T-cell (primary cell): ENCODE results near the gene IL34. TPM values are rescaled to one million over a fixed set of nuclear protein-coding genes. Genes with fewer than 3 reads are reported as not detected.

Experiments used
- ATAC-seq, 4 experiments: fragments of 200-7000 bp in 3 of 4; fragments of 150-1000 bp in 1 of 4; cut with Tn5 transposase; replicated peaks in 1 of 4; 1 replicate in 3 of 4; 2 replicates in 1 of 4; pipeline ENCODE4 v1.10.0; 2021; ENCODE audit warnings: moderate library complexity in 3 of 4, mild to moderate bottlenecking in 2 of 4, moderate number of reproducible peaks in 1 of 4
- CTCF ChIA-PET, 2 donors: fragments of 300-600 bp; sonication (Branson Sonifier 250); formaldehyde crosslinking; loops; one replicate each; lab custom pipeline; 2022; ENCODE audit warnings: antibody characterized with exemption in 2 of 2; lab: Charles Lee
- POLR2A ChIA-PET, 2 donors: fragments of 300-600 bp; sonication (Branson Sonifier 250); formaldehyde crosslinking; loops; one replicate each; lab custom pipeline; 2022; ENCODE audit warnings: antibody characterized with exemption in 2 of 2; lab: Charles Lee
- DNase-seq, 35 experiments: peaks; one replicate each; pipeline versions ENCODE4 v3.0.0 to v3.0.0-alpha.2; 2013 to 2023
- H3K27ac ChIP-seq: one replicate; pipeline ENCODE4 v1.5.1; 2013; ENCODE audit warnings: low read length
- H3K27me3 ChIP-seq, 2 experiments: replicated peaks in 1 of 2; 1 replicate in 1 of 2; 2 replicates in 1 of 2; pipeline versions ENCODE4 v1.6.1 to v1.7.0; 2013; ENCODE audit warnings: low read length in 1 of 2, mixed read lengths in 1 of 2; ENCODE audit not compliant: control insufficient read depth in 2 of 2, insufficient read depth in 2 of 2; ENCODE audit errors: extremely low read depth in 1 of 2
- H3K36me3 ChIP-seq, 2 donors: 1 replicate in 1 of 2; 2 replicates in 1 of 2; pipeline versions ENCODE4 v1.6.1 to v1.7.0; 2013; ENCODE audit warnings: low read length in 1 of 2; ENCODE audit not compliant: control insufficient read depth in 2 of 2, insufficient read depth in 1 of 2; ENCODE audit errors: extremely low read depth in 1 of 2
- H3K4me1 ChIP-seq, 2 experiments: 1 replicate in 1 of 2; 2 replicates in 1 of 2; pipeline versions ENCODE4 v1.6.1 to v1.7.0; 2013; ENCODE audit warnings: low read length in 2 of 2, mixed read lengths in 1 of 2; ENCODE audit not compliant: insufficient read depth in 2 of 2, control insufficient read depth in 1 of 2; ENCODE audit errors: extremely low read depth in 1 of 2
- H3K4me3 ChIP-seq, 2 donors: 1 replicate in 1 of 2; 2 replicates in 1 of 2; pipeline versions ENCODE4 v1.5.1 to v1.7.0; 2013; ENCODE audit warnings: mild to moderate bottlenecking in 2 of 2, low read length in 1 of 2, moderate library complexity in 1 of 2; ENCODE audit not compliant: control insufficient read depth in 1 of 2; ENCODE audit errors: extremely low read depth in 1 of 2
- H3K9me3 ChIP-seq: 2 replicates; pipeline ENCODE4 v1.7.0; 2013
- H3K27ac Mint-ChIP-seq, 2 donors: one replicate each; pipeline ENCODE4 v1.8.0; 2020 to 2021; ENCODE audit warnings: mild to moderate bottlenecking in 2 of 2, mixed read lengths in 2 of 2
- H3K27me3 Mint-ChIP-seq, 2 donors: one replicate each; pipeline ENCODE4 v1.8.0; 2021 to 2022; ENCODE audit warnings: mixed read lengths in 2 of 2
- H3K36me3 Mint-ChIP-seq: one replicate; pipeline ENCODE4 v1.8.0; 2021; ENCODE audit warnings: mixed read lengths
- H3K4me1 Mint-ChIP-seq, 3 donors: one replicate each; pipeline ENCODE4 v1.8.0; 2020 to 2022; ENCODE audit warnings: mixed read lengths in 3 of 3, mild to moderate bottlenecking in 1 of 3
- H3K4me3 Mint-ChIP-seq, 3 donors: one replicate each; pipeline ENCODE4 v1.8.0; 2020 to 2022; ENCODE audit warnings: mild to moderate bottlenecking in 3 of 3, mixed read lengths in 3 of 3, moderate library complexity in 3 of 3
- H3K9me3 Mint-ChIP-seq, 3 donors: one replicate each; pipeline ENCODE4 v1.8.0; 2020 to 2022; ENCODE audit warnings: mixed read lengths in 3 of 3
- WGBS: methylation state at CpG from one replicate; pipeline ENCODE4 v1.1.5; 2013; ENCODE audit warnings: missing lambda C conversion rate; ENCODE audit not compliant: insufficient coverage; 5-methylcytosine and 5-hydroxymethylcytosine counted together
- total RNA-seq, 35 experiments: library from RNA in 6 of 35; stranded (reverse) in 6 of 35; fragments of 120-200 nt in 1 of 35; gene quantifications; one replicate each; pipeline versions ENCODE4 v1.2.1 to v1.2.4 and lab custom pipeline; 2013 to 2026

Gene IL34
- total RNA-seq (under 1 TPM in 3 of 5 donors, not detected in 2; 0.20 to 0.53 (median 0.45) TPM), total RNA-seq (lab: John Stamatoyannopoulos, UW) (0 to 0.31 (median 0.12) reads per million in 29 experiments)
- not detected for total RNA-seq (2013)

DNA sequence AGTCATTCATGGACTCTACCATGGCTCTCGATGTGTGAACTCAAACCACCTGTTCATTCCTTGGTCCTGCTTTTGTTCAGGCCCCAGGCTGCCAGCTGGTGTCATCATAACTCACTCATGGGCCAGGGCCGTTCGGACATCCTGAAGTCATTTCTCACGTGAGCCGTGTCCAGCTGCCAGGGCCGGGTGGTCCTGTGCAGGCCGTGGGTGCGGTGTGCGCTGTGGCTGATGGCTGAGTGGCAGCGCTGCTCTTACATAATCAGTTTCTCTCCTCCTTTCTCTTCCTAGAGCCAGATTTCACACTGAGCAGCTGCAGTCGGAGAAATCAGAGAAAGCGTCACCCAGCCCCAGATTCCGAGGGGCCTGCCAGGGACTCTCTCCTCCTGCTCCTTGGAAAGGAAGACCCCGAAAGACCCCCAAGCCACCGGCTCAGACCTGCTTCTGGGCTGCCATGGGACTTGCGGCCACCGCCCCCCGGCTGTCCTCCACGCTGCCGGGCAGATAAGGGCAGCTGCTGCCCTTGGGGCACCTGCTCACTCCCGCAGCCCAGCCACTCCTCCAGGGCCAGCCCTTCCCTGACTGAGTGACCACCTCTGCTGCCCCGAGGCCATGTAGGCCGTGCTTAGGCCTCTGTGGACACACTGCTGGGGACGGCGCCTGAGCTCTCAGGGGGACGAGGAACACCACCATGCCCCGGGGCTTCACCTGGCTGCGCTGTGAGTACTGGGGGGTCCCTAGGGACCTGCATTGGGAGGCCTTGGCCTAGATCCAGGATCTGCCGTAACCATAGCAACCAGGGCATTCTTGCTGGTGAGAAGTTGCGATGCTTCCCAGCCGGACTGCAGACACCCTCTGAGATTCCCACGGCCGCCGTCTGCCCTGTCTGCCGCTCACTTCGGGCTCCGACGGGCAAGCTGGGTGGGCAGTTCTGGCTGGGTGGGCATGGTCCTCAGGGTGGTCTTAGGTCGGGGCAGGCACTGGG is at the start of gene IL34:
Gene IL34, plus strand, starts transcription at position 300 of the 982 bp plus-strand sequence. Its CDS starts 389 bp downstream, at position 689.
- POLR2A ChIA-PET: no interaction called here
- CTCF ChIA-PET: interaction anchor here in 1 of 2 donors (0.5 kb wide), 1 partner anchor 801 kb away, joined by 3 read pairs; no protein-coding TSS in a partner anchor
- H3K27ac ChIP-seq: no peak within 1 kb of the TSS

DNA sequence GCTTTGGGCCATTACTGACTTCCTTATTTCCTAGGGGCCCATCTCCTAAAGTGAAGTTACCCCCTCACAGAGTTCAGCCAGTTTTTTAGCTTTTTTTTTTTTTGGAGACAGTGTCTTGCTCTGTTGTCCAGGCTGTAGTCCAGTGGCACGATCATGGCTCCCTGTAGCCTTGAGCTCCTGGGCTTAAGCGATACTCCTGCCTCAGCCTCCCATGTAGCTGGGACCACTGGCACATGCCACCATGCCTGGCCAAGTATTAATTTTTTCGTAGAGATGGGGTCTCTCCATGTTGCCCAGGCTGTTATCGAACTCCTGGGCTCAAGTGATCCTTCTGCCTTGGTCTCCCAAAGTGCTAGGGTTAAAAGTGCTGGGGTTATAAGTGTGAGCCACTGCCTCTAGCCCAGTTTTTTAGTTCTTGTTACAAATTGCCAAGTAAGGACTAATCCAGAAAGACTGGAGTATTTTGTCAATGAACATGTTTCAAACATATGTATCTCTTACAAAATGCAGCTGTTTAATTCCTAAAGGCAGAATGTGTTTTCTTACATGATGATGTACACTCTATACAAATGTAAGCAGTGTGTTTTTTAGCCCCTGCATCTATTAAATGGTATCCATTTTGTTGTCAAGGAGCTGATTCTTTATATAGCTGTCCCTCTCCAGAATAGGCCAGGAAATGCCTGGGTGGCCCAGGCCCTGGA is 49.1 kb upstream of the IL34 start:
- Histone ChIP-seq H3K27me3 (peaks cover 0 to 11% of the 10 kb centered on the region in 2 experiments), H3K36me3 (no peaks in the 10 kb centered on the region), H3K27ac (no peak overlapping the region), H3K4me1 (no peaks in the 10 kb centered on the region), H3K9me3 (no peaks in the 10 kb centered on the region), H3K4me3 (no peak overlapping the region)
- Mint-ChIP-seq H3K27me3 (peaks cover 3 to 12% of the 10 kb centered on the region in 2 donors), H3K4me3 (no peak overlapping the region), H3K9me3 (no peaks in the 10 kb centered on the region), H3K27ac (no peak overlapping the region), H3K4me1 (no peaks in the 10 kb centered on the region), H3K36me3 (no peaks in the 10 kb centered on the region)
- 75% methylated on average over 4 of the region's 4 CpGs for WGBS
- DNase-seq (no peak), ATAC-seq (no peak)
- ChIA-PET CTCF (no interaction called here), POLR2A (no interaction called here)

More for the DNA sequence above, at the start of gene IL34:
- no peaks in the 10 kb centered on the region for H3K36me3 Mint-ChIP-seq
- Histone ChIP-seq H3K27me3 (peaks cover 0 to 15% of the 10 kb centered on the region in 2 experiments), H3K9me3 (no peaks in the 10 kb centered on the region), H3K36me3 (no peaks in the 10 kb centered on the region), H3K4me1 (no peaks in the 10 kb centered on the region), H3K4me3 (no peak within 1 kb of the TSS)
- H3K27me3 Mint-ChIP-seq: peaks cover 2 to 3% of the 10 kb centered on the region in 2 donors
- no peaks in the 10 kb centered on the region for H3K9me3 Mint-ChIP-seq
- no peaks in the 10 kb centered on the region for H3K4me1 Mint-ChIP-seq
- ATAC-seq (no peak), DNase-seq (no peak)
- WGBS: 90% methylated on average over 30 of the region's 39 CpGs
- H3K27ac Mint-ChIP-seq: no peak within 1 kb of the TSS
- H3K4me3 Mint-ChIP-seq: no peak within 1 kb of the TSS

DNA sequence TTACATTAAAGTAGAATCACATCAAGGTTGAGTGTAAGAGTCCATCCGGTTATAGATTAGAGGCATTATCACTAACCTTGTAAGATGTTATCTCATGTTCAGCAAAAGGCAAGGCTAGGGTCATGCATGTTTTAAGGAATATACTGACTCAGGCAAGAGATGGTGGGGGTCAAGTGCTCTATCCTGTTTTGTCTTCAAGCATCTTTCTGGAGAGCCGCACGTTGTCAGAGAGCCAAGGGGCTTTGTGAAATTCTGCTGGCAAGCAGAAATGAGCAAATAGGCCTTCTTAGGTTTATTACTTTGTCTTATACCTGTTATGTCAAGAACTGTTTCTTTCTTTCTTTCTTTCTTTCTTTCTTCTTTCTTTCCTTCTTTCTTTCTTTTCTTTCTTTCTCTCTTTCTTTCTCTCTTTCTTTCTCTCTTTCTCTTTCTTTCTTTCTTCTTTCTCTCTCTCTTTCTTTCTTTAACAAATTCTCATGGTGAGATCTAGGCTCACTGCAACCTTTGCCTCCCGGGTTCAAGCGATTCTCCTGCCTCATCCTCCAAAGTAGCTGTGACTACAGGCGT is 47.3 kb upstream of the IL34 start:
- Mint-ChIP-seq H3K4me1 (no peaks in the 10 kb centered on the region), H3K4me3 (no peak overlapping the region), H3K36me3 (no peaks in the 10 kb centered on the region), H3K27ac (no peak overlapping the region), H3K9me3 (no peaks in the 10 kb centered on the region), H3K27me3 (peaks cover 3 to 12% of the 10 kb centered on the region in 2 donors)
- ATAC-seq (no peak), DNase-seq (no peak)
- CTCF ChIA-PET: no interaction called here
- no peaks in the 10 kb centered on the region for H3K4me1 ChIP-seq
- H3K9me3 ChIP-seq: no peaks in the 10 kb centered on the region
- 95% methylated on average over 3 of the region's 6 CpGs for whole genome bisulfite sequencing
- no peaks in the 10 kb centered on the region for H3K36me3 ChIP-seq
- peaks cover 0 to 12% of the 10 kb centered on the region in 2 experiments for H3K27me3 ChIP-seq
- POLR2A ChIA-PET: no interaction called here
- no peak overlapping the region for H3K4me3 ChIP-seq
- no peak overlapping the region for H3K27ac ChIP-seq

- POLR2A ChIA-PET: no interaction called here
- Mint-ChIP-seq H3K9me3 (no peaks in the 10 kb centered on the region), H3K4me3 (no peak overlapping the region), H3K36me3 (no peaks in the 10 kb centered on the region), H3K27me3 (peaks cover 3 to 12% of the 10 kb centered on the region in 2 donors), H3K4me1 (no peaks in the 10 kb centered on the region), H3K27ac (no peak overlapping the region)
- H3K27ac ChIP-seq: no peak overlapping the region
- 53% methylated on average over 3 of the region's 3 CpGs for WGBS
- peaks cover 0 to 12% of the 10 kb centered on the region in 2 experiments for H3K27me3 ChIP-seq
- H3K4me3 ChIP-seq: no peak overlapping the region
- CTCF ChIA-PET: no interaction called here
- ATAC-seq: no peak
- no peaks in the 10 kb centered on the region for H3K36me3 ChIP-seq
- no peaks in the 10 kb centered on the region for H3K9me3 ChIP-seq
- no peak for DNase-seq
- H3K4me1 ChIP-seq: no peaks in the 10 kb centered on the region
Measured at GRCh38 chr16:70600730-70601129, 45.6 kb upstream of the IL34 start.

DNA sequence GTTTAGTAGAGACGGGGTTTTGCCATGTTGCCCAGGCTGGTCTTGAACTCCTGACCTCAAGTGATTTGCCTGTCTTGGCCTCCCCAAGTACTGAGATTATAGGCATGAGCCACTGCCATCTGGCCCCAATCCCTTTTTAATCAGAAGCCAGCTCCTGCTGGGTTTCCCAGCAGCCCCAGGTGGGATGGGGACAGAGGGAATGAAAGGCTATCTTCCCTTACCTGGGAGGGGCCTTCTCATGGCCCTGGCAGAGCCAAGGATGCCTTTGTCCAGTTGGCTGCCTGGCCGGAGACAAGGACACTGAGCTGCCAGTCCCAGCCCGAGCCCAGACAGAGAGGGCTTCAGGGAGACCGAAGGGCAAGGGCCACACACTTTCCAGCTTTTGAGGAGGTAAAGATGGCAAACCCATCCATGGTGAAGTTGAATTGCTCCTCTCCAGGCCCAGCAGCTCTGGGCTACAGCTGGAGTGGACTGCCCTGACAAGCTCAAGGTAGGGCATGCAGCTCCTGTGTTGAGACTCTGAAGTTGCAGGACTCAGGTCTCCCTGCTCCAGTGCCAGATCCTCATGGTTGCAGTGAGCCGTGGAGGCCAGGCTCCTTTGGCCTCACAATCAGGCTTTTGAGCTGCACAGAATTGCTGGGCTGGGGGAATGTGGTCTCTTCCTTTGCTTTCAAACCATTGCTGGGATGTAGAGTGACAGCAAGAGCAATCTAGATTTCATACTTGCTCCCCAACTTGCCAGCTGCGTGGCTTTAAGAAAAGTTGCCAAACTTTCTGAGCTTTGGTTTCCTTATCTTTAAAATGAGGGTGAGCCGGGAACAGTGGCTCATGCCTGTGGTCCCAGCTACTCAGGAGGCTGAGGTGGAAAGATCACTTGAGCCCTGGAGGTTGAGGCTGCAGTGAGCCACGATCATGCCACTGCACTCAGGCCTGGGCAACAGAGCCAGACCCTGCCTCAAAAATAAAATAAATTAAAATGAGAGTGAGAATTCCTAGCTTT is 44.5 kb upstream of the IL34 start:
- WGBS: 70% methylated on average over 6 of the region's 8 CpGs
- H3K4me3 Mint-ChIP-seq: no peak overlapping the region
- ChIA-PET CTCF (no interaction called here), POLR2A (no interaction called here)
- H3K4me1 ChIP-seq: no peaks in the 10 kb centered on the region
- no peaks in the 10 kb centered on the region for H3K9me3 ChIP-seq
- peaks cover 0 to 6% of the 10 kb centered on the region in 2 experiments for H3K27me3 ChIP-seq
- no peaks in the 10 kb centered on the region for H3K4me1 Mint-ChIP-seq
- H3K27ac ChIP-seq: no peak overlapping the region
- no peaks in the 10 kb centered on the region for H3K36me3 Mint-ChIP-seq
- ATAC-seq (no peak), DNase-seq (no peak)
- H3K4me3 ChIP-seq: no peak overlapping the region
- H3K36me3 ChIP-seq: no peaks in the 10 kb centered on the region
- no peak overlapping the region for H3K27ac Mint-ChIP-seq
- H3K27me3 Mint-ChIP-seq: peaks cover 3 to 12% of the 10 kb centered on the region in 2 donors
- H3K9me3 Mint-ChIP-seq: no peaks in the 10 kb centered on the region
